Right lobe of liver (tissue), 4 donors: ENCODE results near the gene INO80C.

Source experiments
- CTCF ChIP-seq, 4 donors: fragments of 200-600 bp in 3 of 4; fragments of 450-650 bp in 1 of 4; IDR thresholded peaks; one replicate each; pipeline versions ENCODE4 v1.5.1 to v1.8.0; 2016 to 2022; ENCODE audit warnings: antibody characterized with exemption in 4 of 4, mild to moderate bottlenecking in 2 of 4
- POLR2A ChIP-seq: fragments of 450-650 bp; IDR thresholded peaks from one replicate; pipeline ENCODE4 v1.6.1; 2017; ENCODE audit warnings: antibody characterized with exemption, mild to moderate bottlenecking
- donor health status: DM: no; HTN: no; CAD: no.
- donor health status: DM: no; HTN: no; CAD: no.
- donor health status: DM: no; HTN: yes; CAD: no.

- no peak for TF ChIP-seq CTCF (IDR thresholded peaks at IDR 0.05)
- TF ChIP-seq POLR2A = no peak
Measured at GRCh38 chr18:35479911-35480586, 17.7 kb downstream of the INO80C start.
